Adrenal gland (tissue), 5 donors: Measurements from ENCODE around the gene CEP128.

ENCODE experiments used
- CTCF ChIP-seq, 6 experiments: fragments of 450-650 bp in 4 of 6; fragments of 200-600 bp in 2 of 6; sonication (generic) in 1 of 6; IDR thresholded peaks; 1 replicate in 5 of 6; 2 replicates in 1 of 6; pipeline versions ENCODE4 v1.5.1 to v1.8.0; 2016 to 2021; ENCODE audit warnings: antibody characterized with exemption in 6 of 6, mild to moderate bottlenecking in 2 of 6, moderate library complexity in 1 of 6
- POLR2A ChIP-seq, 2 donors: fragments of 450-650 bp; IDR thresholded peaks; one replicate each; pipeline ENCODE4 v1.6.1; 2017; ENCODE audit warnings: antibody characterized with exemption in 2 of 2, mild to moderate bottlenecking in 2 of 2, moderate library complexity in 1 of 2
- donor health status: DM: no; HTN: no; CAD: no.

DNA sequence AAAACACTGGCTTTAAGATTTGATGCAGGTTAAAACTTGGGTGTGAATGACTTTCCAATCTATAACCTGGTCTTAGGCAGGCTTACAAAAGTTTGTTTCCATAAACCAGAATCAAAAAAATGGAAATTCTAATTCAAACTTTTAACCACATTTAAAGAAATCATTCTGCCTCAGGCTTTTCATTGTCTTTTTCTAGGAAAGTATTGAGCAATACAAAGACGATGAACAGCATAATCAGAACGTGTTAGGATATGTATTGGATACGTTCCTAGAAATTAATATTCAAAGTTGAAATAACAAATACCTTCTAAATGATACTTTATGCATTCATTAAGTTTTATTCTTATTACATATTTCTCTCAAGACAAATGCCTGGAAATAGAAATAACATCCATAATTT lies 172.9 kb downstream of the CEP128 start:
- TF ChIP-seq CTCF (IDR thresholded peaks at IDR 0.05) (no peak), POLR2A (IDR thresholded peaks at IDR 0.05) (no peak)
